WTC11 (cell line): Measurements from ENCODE around the gene CLDN22. TPM values are rescaled to one million over a fixed set of nuclear protein-coding genes. Genes with fewer than 3 reads are reported as not detected.

ENCODE experiments used
- ATAC-seq: fragments of 200-7000 bp; cut with Tn5 transposase; 2 replicates; pipeline ENCODE4 v1.10.0; 2021; ENCODE audit warnings: mild to moderate bottlenecking, moderate library complexity
- CTCF ChIA-PET: fragments of 300-600 bp; sonication (Branson Sonifier 250); formaldehyde crosslinking; loops from one replicate; lab custom pipeline; 2021; ENCODE audit warnings: antibody characterized with exemption; lab: Charles Lee
- POLR2A ChIA-PET: fragments of 350-600 bp; sonication (Branson Sonifier 250); formaldehyde crosslinking; loops from one replicate; lab custom pipeline; 2021; ENCODE audit warnings: antibody characterized with exemption; lab: Charles Lee
- DNase-seq: peaks from one replicate; pipeline ENCODE4 v3.0.0; 2021; ENCODE audit warnings: low spot score
- H3K27ac Mint-ChIP-seq: 2 replicates; pipeline ENCODE4 v1.8.0; 2021; ENCODE audit warnings: mixed read lengths
- H3K27me3 Mint-ChIP-seq: 2 replicates; pipeline ENCODE4 v1.8.0; 2021; ENCODE audit warnings: low read depth, mild to moderate bottlenecking, moderate library complexity, mixed read lengths
- H3K36me3 Mint-ChIP-seq: 2 replicates; pipeline ENCODE4 v1.8.0; 2021; ENCODE audit warnings: mixed read lengths
- H3K4me1 Mint-ChIP-seq: 2 replicates; pipeline ENCODE4 v1.8.0; 2022; ENCODE audit warnings: mixed read lengths
- H3K4me3 Mint-ChIP-seq: 2 replicates; pipeline ENCODE4 v1.8.0; 2021; ENCODE audit warnings: mild to moderate bottlenecking, moderate library complexity, mixed read lengths
- H3K9me3 Mint-ChIP-seq: 2 replicates; pipeline ENCODE4 v1.8.0; 2021; ENCODE audit warnings: mixed read lengths
- EMX1 ChIP-seq: fragments of 250-450 bp; sonication (Bioruptor Pico); IDR thresholded peaks from 2 replicates; pipeline ENCODE4 v1.8.0; 2021; ENCODE audit warnings: mild to moderate bottlenecking
- GRHL2 ChIP-seq: fragments of 250-450 bp; sonication (Bioruptor Pico); IDR thresholded peaks from 2 replicates; pipeline ENCODE4 v1.8.0; 2022; ENCODE audit warnings: mild to moderate bottlenecking, moderate library complexity; ENCODE audit not compliant: insufficient replicate concordance, severe bottlenecking
- IRF1 ChIP-seq: sonication (generic); formaldehyde crosslinking; IDR thresholded peaks from 2 replicates; pipeline ENCODE4 v1.8.0; 2023; ENCODE audit warnings: missing genetic modification reagents
- MAX ChIP-seq: sonication (generic); formaldehyde crosslinking; IDR thresholded peaks from 2 replicates; pipeline ENCODE4 v1.8.0; 2022; ENCODE audit warnings: mild to moderate bottlenecking, missing genetic modification reagents
- NFYB ChIP-seq: sonication (generic); formaldehyde crosslinking; conservative IDR thresholded peaks from 2 replicates; pipeline ENCODE4 v1.8.0; 2022; ENCODE audit warnings: low read depth, missing genetic modification reagents
- NR3C1 ChIP-seq: sonication (generic); formaldehyde crosslinking; conservative IDR thresholded peaks from 2 replicates; pipeline ENCODE4 v1.8.1; 2023; ENCODE audit warnings: low read depth, mild to moderate bottlenecking, missing genetic modification reagents
- PREB ChIP-seq: sonication (generic); formaldehyde crosslinking; IDR thresholded peaks from 2 replicates; pipeline ENCODE4 v1.8.1; 2022; ENCODE audit warnings: mild to moderate bottlenecking, missing genetic modification reagents, moderate library complexity, borderline replicate concordance
- SOX15 ChIP-seq: fragments of 250-450 bp; sonication (Bioruptor Pico); IDR thresholded peaks from 2 replicates; pipeline ENCODE4 v1.9.0; 2021; ENCODE audit warnings: mild to moderate bottlenecking
- STAT6 ChIP-seq: sonication (generic); formaldehyde crosslinking; conservative IDR thresholded peaks from 2 replicates; pipeline ENCODE4 v1.8.1; 2023; ENCODE audit warnings: mild to moderate bottlenecking, low read depth, missing genetic modification reagents, moderate library complexity
- USF1 ChIP-seq: sonication (generic); formaldehyde crosslinking; IDR thresholded peaks from 2 replicates; pipeline ENCODE4 v1.8.0; 2022; ENCODE audit warnings: mild to moderate bottlenecking, missing genetic modification reagents
- ZBTB21 ChIP-seq: sonication (generic); formaldehyde crosslinking; IDR thresholded peaks from 2 replicates; pipeline ENCODE4 v1.8.1; 2023; ENCODE audit warnings: mild to moderate bottlenecking, missing genetic modification reagents, borderline replicate concordance
- ZBTB43 ChIP-seq: sonication (generic); formaldehyde crosslinking; IDR thresholded peaks from 2 replicates; pipeline ENCODE4 v1.8.1; 2023; ENCODE audit warnings: mild to moderate bottlenecking, missing genetic modification reagents
- ZNF219 ChIP-seq: sonication (generic); formaldehyde crosslinking; IDR thresholded peaks from 2 replicates; pipeline ENCODE4 v1.8.0; 2023; ENCODE audit warnings: missing genetic modification reagents, mild to moderate bottlenecking, borderline replicate concordance
- ZNF396 ChIP-seq: fragments of 250-450 bp; sonication (Bioruptor Pico); IDR thresholded peaks from 2 replicates; pipeline ENCODE4 v1.8.0; 2021; ENCODE audit warnings: mild to moderate bottlenecking, moderate library complexity, borderline replicate concordance
- ZNF423 ChIP-seq: fragments of 250-450 bp; sonication (Bioruptor Pico); IDR thresholded peaks from 2 replicates; pipeline ENCODE4 v2.1.2; 2022; ENCODE audit warnings: mild to moderate bottlenecking, moderate library complexity
- ZNF671 ChIP-seq: fragments of 250-450 bp; sonication (Bioruptor Pico); IDR thresholded peaks from 2 replicates; pipeline ENCODE4 v1.8.0; 2021; ENCODE audit warnings: mild to moderate bottlenecking
- total RNA-seq: library from RNA; stranded (reverse); gene quantifications from 3 replicates; pipeline ENCODE4 v1.2.3, GENCODE V29; 2021

CLDN22 gene
- total RNA-seq, 1 experiment from 2014 or later: not detected

- ATAC-seq (peak; percentile 58), DNase-seq (peak; percentile 30)
- no peak overlapping the region for H3K27ac Mint-ChIP-seq
- H3K9me3 Mint-ChIP-seq: peaks cover 6% of the 10 kb centered on the region
- H3K36me3 Mint-ChIP-seq: no peaks in the 10 kb centered on the region
- POLR2A ChIA-PET: no interaction called here
- H3K4me1 Mint-ChIP-seq: peaks cover 12% of the 10 kb centered on the region
- CTCF ChIA-PET: interaction anchor here (0.5 to 1.6 kb wide), 7 partner anchors 10 to 425 kb away, joined by 3 to 5 read pairs (median 4); no protein-coding TSS in a partner anchor
- no peaks in the 10 kb centered on the region for H3K27me3 Mint-ChIP-seq
- no peak overlapping the region for H3K4me3 Mint-ChIP-seq
- no peak for TF ChIP-seq USF1 (CRISPR knock-in tag)
- no peak for TF ChIP-seq IRF1 (CRISPR knock-in tag)
- no peak for TF ChIP-seq ZBTB21 (CRISPR knock-in tag)
- TF ChIP-seq ZNF219: no peak
- TF ChIP-seq EMX1 (CRISPR knock-in tag): no peak
- no peak for TF ChIP-seq GRHL2 (CRISPR knock-in tag)
- no peak for TF ChIP-seq NR3C1 (CRISPR knock-in tag)
- TF ChIP-seq ZBTB43: no peak
Measured at GRCh38 chr4:183362916-183363542, 43.0 kb upstream of the CLDN22 start.

GRCh38 chr4:183362036-183362435 is 42.0 kb upstream of the CLDN22 start:
- CTCF ChIA-PET: interaction anchor here (0.8 to 1.6 kb wide), 2 partner anchors 37 to 424 kb away, joined by 3 to 5 read pairs; no protein-coding TSS in a partner anchor
- peaks cover 15% of the 10 kb centered on the region for H3K4me1 Mint-ChIP-seq
- no peak overlapping the region for H3K4me3 Mint-ChIP-seq
- H3K9me3 Mint-ChIP-seq: peaks cover 6% of the 10 kb centered on the region
- H3K36me3 Mint-ChIP-seq: no peaks in the 10 kb centered on the region
- POLR2A ChIA-PET: no interaction called here
- H3K27ac Mint-ChIP-seq: no peak overlapping the region
- no peak for ATAC-seq
- DNase-seq: no peak
- TF ChIP-seq ZNF423 (CRISPR knock-in tag) (no peak), STAT6 (CRISPR knock-in tag) (no peak), NFYB (no peak), ZNF396 (CRISPR knock-in tag) (no peak), PREB (no peak), SOX15 (CRISPR knock-in tag) (no peak), ZNF671 (CRISPR knock-in tag) (no peak), MAX (no peak)
- TF ChIP-seq, all 79 proteins: peak for 0
- no peaks in the 10 kb centered on the region; the same call in 1 of the 2 replicates for H3K27me3 Mint-ChIP-seq
